Measurements from ENCODE around the gene MYO10.
"Not testable (repeated sequence)": the region's sequence is repeated elsewhere in the genome, so short reads cannot be mapped to it uniquely, and the experiment has no call there.

MYO10 gene

GRCh38 chr5:16884595-16884994 is 51.5 kb downstream of the MYO10 start:
- DNase-seq, result no peak

- no peak for DNase-seq
Measured at GRCh38 chr5:16883806-16884205, 52.3 kb downstream of the MYO10 start.

- DNase-seq, result no peak
Measured at GRCh38 chr5:16883176-16883575, 52.9 kb downstream of the MYO10 start.

- no peak for DNase-seq
Measured at GRCh38 chr5:16881251-16881650, 54.8 kb downstream of the MYO10 start.

- no peak for DNase-seq
Measured at GRCh38 chr5:16880547-16880946, 55.5 kb downstream of the MYO10 start.

GRCh38 chr5:16879650-16880049 is 56.4 kb downstream of the MYO10 start:
- no peak for DNase-seq

GRCh38 chr5:16879191-16879590 is 56.9 kb downstream of the MYO10 start:
- no peak for DNase-seq

- DNase-seq, result no peak
Measured at GRCh38 chr5:16877267-16877935, 58.7 kb downstream of the MYO10 start.

GRCh38 chr5:16874424-16874823 is 61.7 kb downstream of the MYO10 start:
- not testable (repeated sequence) for DNase-seq

GRCh38 chr5:16871746-16872339 is 64.2 kb downstream of the MYO10 start:
- no peak for DNase-seq

GRCh38 chr5:16870878-16871277 is 65.2 kb downstream of the MYO10 start:
- DNase-seq, result no peak

- no peak for DNase-seq
Measured at GRCh38 chr5:16869821-16870796, 66.0 kb downstream of the MYO10 start.

- no peak for DNase-seq
Measured at GRCh38 chr5:16867577-16867953, 68.5 kb downstream of the MYO10 start.

GRCh38 chr5:16866795-16867576 is 69.1 kb downstream of the MYO10 start:
- no peak for DNase-seq

GRCh38 chr5:16866273-16866672 is 69.8 kb downstream of the MYO10 start:
- DNase-seq, result no peak

GRCh38 chr5:16865151-16865550 is 70.9 kb downstream of the MYO10 start:
- DNase-seq, result no peak

GRCh38 chr5:16864631-16865131 is 71.4 kb downstream of the MYO10 start:
- DNase-seq, result no peak

- no peak for DNase-seq
Measured at GRCh38 chr5:16863469-16863946, 72.6 kb downstream of the MYO10 start.

- no peak for DNase-seq
Measured at GRCh38 chr5:16862777-16863176, 73.3 kb downstream of the MYO10 start.

- no peak for DNase-seq
Measured at GRCh38 chr5:16859346-16859745, 76.7 kb downstream of the MYO10 start.

- no peak for DNase-seq
Measured at GRCh38 chr5:16858151-16858550, 77.9 kb downstream of the MYO10 start.

- DNase-seq, result no peak
Measured at GRCh38 chr5:16857635-16858034, 78.5 kb downstream of the MYO10 start.

- DNase-seq, result no peak
Measured at GRCh38 chr5:16856531-16856930, 79.6 kb downstream of the MYO10 start.
